CD4-positive, alpha-beta T cell treated with Interleukin-15 for 1 hour (primary cell): ENCODE results near the gene MIGA1.
"Not testable (repeated sequence)": the region's sequence is repeated elsewhere in the genome, so short reads cannot be mapped to it uniquely, and the experiment has no call there.

Experiments
- DNase-seq: peaks from one replicate; pipeline ENCODE4 v3.0.0-alpha.2; 2020

MIGA1 gene

GRCh38 chr1:77858725-77859124, 79.3 kb downstream of the MIGA1 start:
- no peak for DNase-seq

- DNase-seq: no peak
Measured at GRCh38 chr1:77859248-77859647, 79.8 kb downstream of the MIGA1 start.

GRCh38 chr1:77866296-77866695, 86.8 kb downstream of the MIGA1 start:
- DNase-seq: no peak

GRCh38 chr1:77872645-77873044, 93.2 kb downstream of the MIGA1 start:
- no peak for DNase-seq

GRCh38 chr1:77873461-77873860, 94.0 kb downstream of the MIGA1 start:
- no peak for DNase-seq

GRCh38 chr1:77874804-77875445, 95.5 kb downstream of the MIGA1 start:
- no peak for DNase-seq

GRCh38 chr1:77876884-77877283, 97.4 kb downstream of the MIGA1 start:
- no peak for DNase-seq

- DNase-seq: no peak
Measured at GRCh38 chr1:77881061-77881460, 101.6 kb downstream of the MIGA1 start.

GRCh38 chr1:77882411-77882810, 103.0 kb downstream of the MIGA1 start:
- DNase-seq: no peak

GRCh38 chr1:77888081-77888780, 108.8 kb downstream of the MIGA1 start, which contains the start of gene NEXN:
Gene NEXN, plus strand, starts transcription at chr1:77888624. Its CDS starts 27,483 bp downstream, at chr1:77916107.
- no peak for DNase-seq

- DNase-seq: no peak
Measured at GRCh38 chr1:77888781-77889642, 109.6 kb downstream of the MIGA1 start.

- DNase-seq: no peak
Measured at GRCh38 chr1:77889671-77890070, 110.2 kb downstream of the MIGA1 start.

- DNase-seq: no peak
Measured at GRCh38 chr1:77891200-77891599, 111.8 kb downstream of the MIGA1 start.

GRCh38 chr1:77899647-77900320, 120.3 kb downstream of the MIGA1 start:
- DNase-seq: no peak

- DNase-seq: no peak
Measured at GRCh38 chr1:77900687-77901293, 121.3 kb downstream of the MIGA1 start.

- DNase-seq: no peak
Measured at GRCh38 chr1:77905603-77906002, 126.2 kb downstream of the MIGA1 start.

- DNase-seq: no peak
Measured at GRCh38 chr1:77906019-77906545, 126.6 kb downstream of the MIGA1 start.

- DNase-seq: no peak
Measured at GRCh38 chr1:77906624-77907023, 127.2 kb downstream of the MIGA1 start.

- DNase-seq: no peak
Measured at GRCh38 chr1:77910116-77910515, 130.7 kb downstream of the MIGA1 start.

GRCh38 chr1:77918918-77919317, 139.5 kb downstream of the MIGA1 start:
- not testable (repeated sequence) for DNase-seq

- no peak for DNase-seq
Measured at GRCh38 chr1:77925518-77925917, 146.1 kb downstream of the MIGA1 start.

- no peak for DNase-seq
Measured at GRCh38 chr1:77925956-77926355, 146.5 kb downstream of the MIGA1 start.
